GM19193 (cell line): ENCODE data around the gene UPK3A.

ENCODE experiments used
- POLR2A ChIP-seq: IDR thresholded peaks from 4 replicates; pipeline ENCODE4 v1.6.1; 2011; ENCODE audit not compliant: insufficient read depth, insufficient read length; ENCODE audit errors: extremely low read depth

UPK3A gene

GRCh38 chr22:45340323-45340722 lies 55.6 kb downstream of the UPK3A start:
- TF ChIP-seq POLR2A, result no peak

GRCh38 chr22:45341498-45341897 lies 56.7 kb downstream of the UPK3A start:
- TF ChIP-seq POLR2A, result no peak

GRCh38 chr22:45343143-45343542 lies 58.4 kb downstream of the UPK3A start:
- no peak for TF ChIP-seq POLR2A

GRCh38 chr22:45344334-45344733 lies 59.6 kb downstream of the UPK3A start:
- TF ChIP-seq POLR2A, result no peak
